Epithelial cell of proximal tubule (primary cell): ENCODE data around the gene KLHL35. TPM values are rescaled to one million over a fixed set of nuclear protein-coding genes. Genes with fewer than 3 reads are reported as not detected.

Experiments used
- DNase-seq: peaks from one replicate; pipeline ENCODE4 v3.0.0-alpha.2; 2011; ENCODE audit warnings: low read depth
- H3K4me3 ChIP-seq: 2 replicates; pipeline ENCODE4 v1.5.1; 2011; ENCODE audit warnings: low read depth, mild to moderate bottlenecking, low read length
- total RNA-seq: library from RNA; depleted of rRNA; stranded (reverse); fragments of >200 nt; gene quantifications from 2 replicates; pipeline ENCODE4 v1.2.3, GENCODE V29; 2015
- TF ChIP-seq, protein P1 (sequence below): conservative IDR thresholded peaks from 2 replicates; pipeline ENCODE4 v1.5.1; 2012; ENCODE audit warnings: low read depth, mild to moderate bottlenecking, low read length

The KLHL35 gene
- total RNA-seq, 1 donor from 2014 or later = 3.3 TPM

DNA sequence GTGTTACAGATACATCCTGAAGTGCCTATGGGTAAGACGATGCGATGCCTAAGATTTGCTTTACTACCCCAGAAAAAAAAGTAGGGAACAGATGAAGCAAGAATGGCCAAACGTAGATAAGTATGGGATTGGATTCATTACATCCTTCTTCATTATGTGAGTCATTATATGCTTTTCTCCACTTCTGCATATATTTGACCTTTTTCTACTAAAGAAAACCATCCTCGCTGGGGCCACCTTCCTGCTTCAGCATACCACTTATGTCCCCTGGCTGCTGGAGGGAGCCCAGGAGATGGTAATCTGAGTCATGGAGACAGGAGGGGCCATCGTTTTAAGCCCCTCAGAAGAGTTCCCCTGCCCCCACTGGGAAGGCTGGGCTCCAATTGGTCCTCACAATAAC, 14.4 kb upstream of the KLHL35 start:
- H3K4me3 ChIP-seq = no peak overlapping the region
- TF ChIP-seq, protein P1, sequence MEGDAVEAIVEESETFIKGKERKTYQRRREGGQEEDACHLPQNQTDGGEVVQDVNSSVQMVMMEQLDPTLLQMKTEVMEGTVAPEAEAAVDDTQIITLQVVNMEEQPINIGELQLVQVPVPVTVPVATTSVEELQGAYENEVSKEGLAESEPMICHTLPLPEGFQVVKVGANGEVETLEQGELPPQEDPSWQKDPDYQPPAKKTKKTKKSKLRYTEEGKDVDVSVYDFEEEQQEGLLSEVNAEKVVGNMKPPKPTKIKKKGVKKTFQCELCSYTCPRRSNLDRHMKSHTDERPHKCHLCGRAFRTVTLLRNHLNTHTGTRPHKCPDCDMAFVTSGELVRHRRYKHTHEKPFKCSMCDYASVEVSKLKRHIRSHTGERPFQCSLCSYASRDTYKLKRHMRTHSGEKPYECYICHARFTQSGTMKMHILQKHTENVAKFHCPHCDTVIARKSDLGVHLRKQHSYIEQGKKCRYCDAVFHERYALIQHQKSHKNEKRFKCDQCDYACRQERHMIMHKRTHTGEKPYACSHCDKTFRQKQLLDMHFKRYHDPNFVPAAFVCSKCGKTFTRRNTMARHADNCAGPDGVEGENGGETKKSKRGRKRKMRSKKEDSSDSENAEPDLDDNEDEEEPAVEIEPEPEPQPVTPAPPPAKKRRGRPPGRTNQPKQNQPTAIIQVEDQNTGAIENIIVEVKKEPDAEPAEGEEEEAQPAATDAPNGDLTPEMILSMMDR = no peak
- no peak for DNase-seq

DNA sequence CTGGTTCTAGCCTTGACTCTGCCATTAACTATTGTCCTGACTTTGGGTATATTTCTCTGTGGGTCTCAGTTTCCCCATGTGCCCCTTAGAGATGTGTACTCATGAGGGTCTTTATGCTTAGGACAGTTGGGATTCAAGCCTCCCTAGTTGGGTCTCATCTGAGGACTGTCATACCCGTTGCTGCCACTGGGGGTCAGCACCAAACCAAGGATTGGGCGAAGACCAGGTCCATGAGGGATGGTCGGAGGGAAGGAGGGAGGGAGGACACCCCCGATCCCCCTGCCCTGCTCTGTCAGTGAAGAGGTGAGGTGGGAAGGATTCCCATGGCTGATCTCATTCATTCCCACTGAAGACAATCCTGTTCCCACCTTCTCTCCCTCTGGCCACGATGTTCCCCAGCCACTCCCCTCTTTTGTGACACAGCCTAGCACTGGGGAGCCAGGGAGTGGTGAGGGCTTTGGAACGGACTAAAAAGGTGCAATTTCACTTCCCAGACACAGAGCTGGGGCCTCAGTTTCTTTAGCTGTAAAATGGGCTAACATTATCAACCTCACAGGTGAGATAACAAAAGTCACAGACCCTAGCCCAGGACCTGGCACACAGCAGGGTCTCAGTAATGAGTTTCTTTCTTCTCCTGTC, 12.4 kb upstream of the KLHL35 start:
- TF ChIP-seq, protein P1 = peak; percentile 94
- no peak for DNase-seq
- H3K4me3 ChIP-seq = no peak overlapping the region

DNA sequence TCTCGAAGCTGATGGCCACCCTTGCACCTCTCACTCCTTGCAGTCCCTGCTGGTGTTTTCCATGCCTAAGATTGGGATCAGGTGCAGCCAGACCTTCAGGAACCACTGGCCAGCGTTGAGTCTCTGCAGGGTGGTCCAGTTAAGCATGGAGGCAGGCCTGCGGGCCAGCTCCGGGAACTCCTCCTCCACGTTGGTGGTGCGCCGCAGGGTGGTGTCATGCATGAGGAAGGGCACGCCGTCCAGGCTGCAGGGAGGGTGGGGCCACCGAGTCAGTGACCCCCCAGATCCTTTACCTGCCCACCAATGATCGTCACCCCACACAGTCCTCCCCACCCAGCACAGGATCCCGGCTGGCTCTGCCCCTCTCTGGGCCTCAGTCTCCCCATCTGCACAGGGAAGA, 10.0 kb upstream of the KLHL35 start:
- H3K4me3 ChIP-seq = no peak overlapping the region
- TF ChIP-seq, protein P1 = no peak
- DNase-seq = no peak

DNA sequence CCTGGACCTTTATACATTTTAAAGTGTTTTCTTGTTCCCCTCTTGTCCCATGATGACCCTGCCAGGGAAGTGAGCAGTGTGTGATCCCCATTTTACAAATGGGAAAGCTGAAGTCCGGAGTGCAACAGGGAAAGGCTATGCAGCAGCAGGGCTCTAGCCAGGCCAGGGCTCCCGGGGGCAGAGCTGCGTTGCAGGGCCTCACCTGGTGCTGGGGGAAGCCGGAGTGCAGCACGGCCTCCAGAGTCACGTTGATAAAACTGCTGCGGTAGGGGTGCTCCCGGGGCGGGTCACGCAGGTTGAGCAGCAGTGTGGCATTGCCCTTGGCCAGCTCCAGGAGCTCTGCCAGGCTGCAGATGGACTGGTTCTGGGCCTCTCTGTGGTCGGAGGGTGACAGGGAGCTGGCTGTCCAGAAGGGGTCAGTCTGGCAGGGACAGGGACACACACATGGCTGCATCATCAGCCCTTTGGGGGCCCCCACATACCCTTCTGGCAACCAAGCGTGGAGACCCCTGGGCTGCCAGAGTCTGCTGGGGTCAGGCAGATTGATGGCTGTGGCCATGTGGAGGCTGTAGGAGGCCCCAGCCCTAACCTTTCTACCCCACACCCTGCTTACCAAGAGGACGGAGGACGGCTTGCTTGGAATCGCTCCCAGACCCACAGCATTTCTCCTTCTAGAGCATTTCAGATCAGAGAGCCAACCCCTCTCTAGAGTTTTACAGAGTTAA, 9.3 kb upstream of the KLHL35 start:
- no peak overlapping the region for H3K4me3 ChIP-seq
- TF ChIP-seq, protein P1 = no peak
- DNase-seq = no peak

DNA sequence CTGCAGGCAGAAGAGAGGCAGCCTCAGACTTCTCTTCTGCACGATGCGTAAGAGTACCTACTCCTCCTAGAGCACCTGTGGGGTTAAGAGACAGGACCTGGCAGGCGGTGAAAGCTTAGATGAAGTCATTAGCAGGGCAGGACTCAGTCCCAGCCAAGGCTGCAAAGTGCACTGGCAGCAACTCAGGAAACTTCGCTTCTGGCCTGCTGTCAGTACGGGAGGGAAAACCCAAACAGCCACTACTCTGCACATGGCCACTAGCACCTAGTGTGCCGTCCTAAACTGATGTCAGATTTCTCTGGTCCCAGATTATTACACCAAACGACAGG, 8.8 kb upstream of the KLHL35 start:
- no peak for DNase-seq
- TF ChIP-seq, protein P1 = no peak
- H3K4me3 ChIP-seq = no peak overlapping the region

DNA sequence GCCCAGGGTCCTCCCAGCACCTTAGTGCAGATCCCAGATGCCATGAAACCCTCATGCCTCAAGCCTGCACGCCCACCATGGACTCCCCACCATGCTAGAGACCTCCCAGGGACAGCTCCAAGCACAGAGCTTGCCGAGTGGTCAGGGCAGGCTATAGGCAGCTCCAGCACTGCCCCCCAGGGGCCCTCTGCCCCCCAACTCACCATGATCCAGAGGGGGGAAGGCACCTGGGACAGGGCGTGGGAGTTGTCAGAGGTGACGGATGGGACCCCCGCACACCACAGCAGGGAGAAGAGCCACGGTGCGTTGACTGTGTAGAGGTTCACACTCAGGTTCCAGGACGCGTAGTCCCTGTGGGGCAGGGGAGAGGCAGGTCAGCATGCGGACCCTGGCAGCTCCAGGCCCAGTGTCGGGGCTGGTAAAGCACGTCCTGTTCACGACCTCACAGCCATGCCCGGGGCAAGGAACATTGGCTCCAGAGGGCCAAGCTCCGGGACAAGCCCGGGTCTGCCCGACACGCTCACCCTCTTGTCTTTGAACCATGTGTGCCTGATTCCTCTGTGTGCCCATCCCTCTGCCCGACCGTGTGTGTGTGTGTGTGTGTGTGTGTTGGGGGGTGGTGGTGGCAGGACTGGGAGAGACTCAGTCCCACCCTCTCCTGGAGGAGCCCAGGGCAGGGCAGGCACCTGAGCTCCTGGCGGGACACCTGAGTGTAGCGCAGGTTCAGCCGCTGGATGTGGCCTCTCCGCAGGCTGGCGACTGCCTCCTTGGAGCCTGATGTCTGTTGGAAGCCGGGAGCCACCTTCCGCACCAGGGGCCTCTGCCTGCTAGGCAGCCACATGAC, 8.2 kb upstream of the KLHL35 start:
- H3K4me3 ChIP-seq = no peak overlapping the region
- DNase-seq = no peak
- TF ChIP-seq, protein P1 = no peak
